ENCODE results near the gene METTL1.

Gene METTL1

DNA sequence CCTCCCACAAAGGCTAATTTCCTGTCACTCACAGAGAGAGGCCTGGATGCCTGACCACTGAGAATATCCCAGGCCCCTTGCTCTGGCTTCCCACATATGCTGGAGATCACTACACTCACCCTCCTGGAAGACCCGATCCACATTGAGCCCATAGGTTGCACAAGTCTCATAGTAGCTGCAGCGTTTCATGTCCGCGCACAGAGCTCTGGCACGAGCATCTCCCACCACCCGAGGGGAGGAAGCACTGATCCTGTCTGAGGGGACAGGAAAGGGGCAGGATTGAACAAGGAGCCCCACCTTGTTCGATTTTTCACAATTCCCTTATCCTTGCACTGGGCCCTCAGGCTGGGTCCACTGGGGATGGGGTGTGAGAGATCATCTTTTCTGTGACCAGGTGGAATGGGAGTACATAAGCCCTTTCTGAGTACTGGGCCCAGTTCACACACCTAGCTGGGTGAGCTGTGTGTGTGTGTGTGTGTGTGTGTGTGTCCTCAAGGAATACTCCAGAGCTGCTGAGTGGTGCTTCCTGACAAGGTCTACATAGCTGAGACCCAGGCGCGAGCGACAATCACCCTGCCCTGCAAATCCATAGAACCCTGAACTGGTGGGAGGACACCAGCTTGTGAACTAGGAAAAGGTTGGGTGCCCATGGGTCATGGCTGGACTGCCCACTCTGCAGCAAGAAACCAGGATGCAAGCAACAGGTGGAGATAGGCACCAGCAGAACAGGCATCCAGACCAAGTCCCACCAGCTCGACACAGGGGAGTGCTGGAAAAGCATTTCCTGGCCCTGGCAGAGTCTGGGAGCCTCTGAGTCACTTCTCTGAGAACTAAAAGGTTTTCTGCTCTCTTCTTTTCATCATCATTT lies 38.9 kb downstream of the METTL1 start:
- no peak for TF ChIP-seq EZH2 (IDR thresholded peaks at IDR 0.05; ENCODE audit: borderline replicate concordance, low read depth, low read length, severe bottlenecking)
- TF ChIP-seq, protein P1, sequence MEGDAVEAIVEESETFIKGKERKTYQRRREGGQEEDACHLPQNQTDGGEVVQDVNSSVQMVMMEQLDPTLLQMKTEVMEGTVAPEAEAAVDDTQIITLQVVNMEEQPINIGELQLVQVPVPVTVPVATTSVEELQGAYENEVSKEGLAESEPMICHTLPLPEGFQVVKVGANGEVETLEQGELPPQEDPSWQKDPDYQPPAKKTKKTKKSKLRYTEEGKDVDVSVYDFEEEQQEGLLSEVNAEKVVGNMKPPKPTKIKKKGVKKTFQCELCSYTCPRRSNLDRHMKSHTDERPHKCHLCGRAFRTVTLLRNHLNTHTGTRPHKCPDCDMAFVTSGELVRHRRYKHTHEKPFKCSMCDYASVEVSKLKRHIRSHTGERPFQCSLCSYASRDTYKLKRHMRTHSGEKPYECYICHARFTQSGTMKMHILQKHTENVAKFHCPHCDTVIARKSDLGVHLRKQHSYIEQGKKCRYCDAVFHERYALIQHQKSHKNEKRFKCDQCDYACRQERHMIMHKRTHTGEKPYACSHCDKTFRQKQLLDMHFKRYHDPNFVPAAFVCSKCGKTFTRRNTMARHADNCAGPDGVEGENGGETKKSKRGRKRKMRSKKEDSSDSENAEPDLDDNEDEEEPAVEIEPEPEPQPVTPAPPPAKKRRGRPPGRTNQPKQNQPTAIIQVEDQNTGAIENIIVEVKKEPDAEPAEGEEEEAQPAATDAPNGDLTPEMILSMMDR (IDR thresholded peaks at IDR 0.05; ENCODE audit: borderline replicate concordance, extremely low read depth, low read length, poor library complexity, severe bottlenecking), result no peak
- no peaks in the 10 kb centered on the region for H3K27me3 ChIP-seq (ENCODE audit: insufficient read depth, low read length, poor library complexity)
- H3K79me2 ChIP-seq (ENCODE audit: insufficient read depth, low read length), result 0 out of 2 replicates have a peak, but pooled peaks cover 2% of the 10 kb centered on the region
- peaks cover 4% of the 10 kb centered on the region; the same call in 1 of the 2 replicates for H4K20me1 ChIP-seq (ENCODE audit: insufficient read depth, low read length)
- no peaks in the 10 kb centered on the region for H3K9me3 ChIP-seq (ENCODE audit: insufficient read depth, low read length, severe bottlenecking)
- H3K4me1 ChIP-seq (ENCODE audit: insufficient read depth, low read length), result no peaks in the 10 kb centered on the region
- no peak overlapping the region for H3K4me2 ChIP-seq (ENCODE audit: insufficient read depth, low read length)
- H2AFZ ChIP-seq (ENCODE audit: low read depth, low read length), result no peak overlapping the region
- no peak for ATAC-seq (ENCODE audit: insufficient read depth, low read depth)
- no peak overlapping the region for H3K4me3 ChIP-seq (ENCODE audit: low read depth in 1 of 2, low read length in 2 of 2)
- no peak overlapping the region; the same call in 1 of the 2 replicates for H3K27ac ChIP-seq (ENCODE audit: low read length)
- no peak for DNase-seq
- peaks cover 65% of the 10 kb centered on the region for H3K36me3 ChIP-seq (ENCODE audit: insufficient read depth, low read length)
- no peak overlapping the region for H3K9ac ChIP-seq (ENCODE audit: low read depth, low read length)

DNA sequence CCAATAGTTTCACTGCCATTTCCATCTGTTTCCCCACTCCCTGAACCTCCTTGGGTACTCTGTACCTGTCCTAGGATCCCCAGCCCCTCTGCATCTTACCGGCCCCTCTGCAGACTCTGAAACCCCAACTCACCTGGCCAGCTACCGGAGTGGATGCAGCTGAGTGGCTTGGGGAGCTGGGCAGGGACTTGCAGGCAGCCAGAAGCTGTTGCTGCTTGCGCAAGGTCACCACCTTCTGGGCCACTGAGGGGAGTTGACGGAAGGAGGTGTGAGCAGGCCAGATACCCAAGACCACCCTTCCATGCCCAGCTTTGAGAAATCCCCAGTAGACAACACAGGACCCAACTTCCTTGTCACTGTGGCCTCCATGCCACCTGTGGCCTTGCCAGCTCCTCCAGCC lies 39.6 kb downstream of the METTL1 start:
- Histone ChIP-seq H3K9ac (ENCODE audit: low read depth, low read length) (no peak overlapping the region), H3K4me3 (ENCODE audit: low read depth in 1 of 2, low read length in 2 of 2) (no peak overlapping the region), H3K9me3 (ENCODE audit: insufficient read depth, low read length, severe bottlenecking) (no peaks in the 10 kb centered on the region), H3K4me1 (ENCODE audit: insufficient read depth, low read length) (no peaks in the 10 kb centered on the region), H3K27ac (ENCODE audit: low read length) (no peak overlapping the region), H3K4me2 (ENCODE audit: insufficient read depth, low read length) (no peak overlapping the region), H4K20me1 (ENCODE audit: insufficient read depth, low read length) (peaks cover 4% of the 10 kb centered on the region; the same call in 1 of the 2 replicates), H2AFZ (ENCODE audit: low read depth, low read length) (no peak overlapping the region), H3K27me3 (ENCODE audit: insufficient read depth, low read length, poor library complexity) (no peaks in the 10 kb centered on the region), H3K36me3 (ENCODE audit: insufficient read depth, low read length) (peaks cover 72% of the 10 kb centered on the region), H3K79me2 (ENCODE audit: insufficient read depth, low read length) (0 out of 2 replicates have a peak, but pooled peaks cover 2% of the 10 kb centered on the region)
- DNase-seq (no peak), ATAC-seq (ENCODE audit: insufficient read depth, low read depth) (no peak)
- TF ChIP-seq EZH2 (IDR thresholded peaks at IDR 0.05; ENCODE audit: borderline replicate concordance, low read depth, low read length, severe bottlenecking), result no peak
- TF ChIP-seq, protein P1 (IDR thresholded peaks at IDR 0.05; ENCODE audit: borderline replicate concordance, extremely low read depth, low read length, poor library complexity, severe bottlenecking), result no peak

DNA sequence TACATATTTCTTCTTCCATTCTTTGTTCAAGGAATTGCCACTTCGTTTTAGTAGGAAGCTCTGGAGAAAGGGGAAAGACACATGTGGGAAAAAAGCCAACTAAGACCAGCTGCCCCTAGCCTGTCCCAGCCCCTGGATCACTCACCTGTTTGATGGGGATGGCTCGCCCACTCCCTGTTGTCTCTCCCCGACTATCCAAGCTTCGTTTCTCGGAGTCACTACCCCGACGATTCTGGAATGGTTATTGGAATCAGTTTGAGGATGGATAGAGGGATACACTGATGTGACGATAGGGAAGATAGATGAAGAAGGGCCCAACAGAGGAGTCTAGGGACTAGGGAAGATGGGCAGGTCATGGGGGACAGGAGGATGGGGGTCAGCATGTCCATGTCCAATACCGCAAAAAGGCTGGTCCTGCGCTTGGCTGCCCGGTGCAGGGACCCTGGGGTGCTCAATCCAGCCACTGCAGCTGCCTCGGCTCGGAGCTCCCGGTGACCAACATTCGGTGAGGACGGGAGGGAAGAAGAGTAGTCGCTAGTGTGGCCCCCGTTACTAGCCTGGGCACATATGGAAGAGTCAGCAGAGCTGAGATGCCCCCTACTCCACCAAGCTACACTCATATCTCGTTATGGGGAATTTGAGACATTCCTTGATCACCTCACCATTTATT lies 40.4 kb downstream of the METTL1 start:
- no peak for TF ChIP-seq EZH2 (IDR thresholded peaks at IDR 0.05; ENCODE audit: borderline replicate concordance, low read depth, low read length, severe bottlenecking)
- TF ChIP-seq, protein P1 (IDR thresholded peaks at IDR 0.05; ENCODE audit: borderline replicate concordance, extremely low read depth, low read length, poor library complexity, severe bottlenecking), result no peak
- no peak overlapping the region for H2AFZ ChIP-seq (ENCODE audit: low read depth, low read length)
- H3K27ac ChIP-seq (ENCODE audit: low read length), result no peak overlapping the region
- H3K9me3 ChIP-seq (ENCODE audit: insufficient read depth, low read length, severe bottlenecking), result no peaks in the 10 kb centered on the region
- H3K27me3 ChIP-seq (ENCODE audit: insufficient read depth, low read length, poor library complexity), result no peaks in the 10 kb centered on the region
- no peak overlapping the region for H3K4me3 ChIP-seq (ENCODE audit: low read depth in 1 of 2, low read length in 2 of 2)
- no peak overlapping the region for H3K4me2 ChIP-seq (ENCODE audit: insufficient read depth, low read length)
- peaks cover 77% of the 10 kb centered on the region for H3K36me3 ChIP-seq (ENCODE audit: insufficient read depth, low read length)
- ATAC-seq (ENCODE audit: insufficient read depth, low read depth), result no peak
- H3K9ac ChIP-seq (ENCODE audit: low read depth, low read length), result no peak overlapping the region
- H3K79me2 ChIP-seq (ENCODE audit: insufficient read depth, low read length), result 0 out of 2 replicates have a peak, but pooled peaks cover 2% of the 10 kb centered on the region
- no peaks in the 10 kb centered on the region for H3K4me1 ChIP-seq (ENCODE audit: insufficient read depth, low read length)
- no peak for DNase-seq
- H4K20me1 ChIP-seq (ENCODE audit: insufficient read depth, low read length), result peaks cover 2% of the 10 kb centered on the region; the same call in 1 of the 2 replicates
